A549 treated with DMSO at 1 μM for 4 hours (cell line): Measurements from ENCODE around the gene SAT1. TPM values are rescaled to one million over a fixed set of nuclear protein-coding genes. Genes with fewer than 3 reads are reported as not detected.

ENCODE experiments used
- total RNA-seq: library from RNA; stranded (reverse); fragments of 200-300 nt; extraction: Qiagen RNA extraction; gene quantifications from 5 replicates; pipeline ENCODE4 v1.2.3, GENCODE V29; 2022; ENCODE audit warnings: low read depth

SAT1 gene
- total RNA-seq: 372 to 461 TPM (median 444 TPM) in 5 replicates

DNA sequence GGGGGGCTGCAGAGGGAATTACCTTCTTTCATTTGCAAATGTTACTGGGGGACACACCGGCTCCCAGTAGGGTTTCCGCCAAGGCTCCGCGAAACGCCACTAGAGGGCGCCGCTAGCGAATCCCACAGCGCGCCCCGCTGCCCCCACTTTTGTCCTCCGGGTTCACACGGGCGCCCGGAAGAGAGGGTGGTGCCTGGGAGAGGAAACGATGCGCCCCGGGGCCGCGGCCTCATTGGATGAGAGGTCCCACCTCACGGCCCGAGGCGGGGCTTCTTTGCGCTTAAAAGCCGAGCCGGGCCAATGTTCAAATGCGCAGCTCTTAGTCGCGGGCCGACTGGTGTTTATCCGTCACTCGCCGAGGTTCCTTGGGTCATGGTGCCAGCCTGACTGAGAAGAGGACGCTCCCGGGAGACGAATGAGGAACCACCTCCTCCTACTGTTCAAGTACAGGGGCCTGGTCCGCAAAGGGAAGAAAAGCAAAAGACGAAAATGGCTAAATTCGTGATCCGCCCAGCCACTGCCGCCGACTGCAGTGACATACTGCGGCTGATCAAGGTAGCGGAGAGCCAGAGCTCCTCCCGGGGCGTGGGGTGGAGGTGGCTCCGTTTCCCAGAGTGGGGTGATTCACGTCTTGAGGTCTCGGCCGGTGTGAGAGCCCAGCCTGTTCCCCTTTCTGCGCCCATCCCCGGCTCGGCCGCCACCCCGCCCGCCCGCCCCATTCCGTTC, at the start of gene SAT1:
Gene SAT1, plus strand, starts transcription at position 311 of the 726 bp plus-strand sequence. Its CDS starts 179 bp downstream, at position 490.

GRCh38 chrX:23742697-23743622, 40.0 kb upstream of the SAT1 start, which contains the start of gene ACOT9:
Gene ACOT9, minus strand, starts transcription at chrX:23743276. Its CDS starts 132 bp downstream, at chrX:23743144.

Other genes starting within 250 kb of the SAT1 start
- 246 to 289 TPM (median 271 TPM) in 5 replicates for gene PRDX4, start 115.7 kb upstream of the SAT1 start, total RNA-seq
- gene ACOT9, start 39.9 kb upstream of the SAT1 start, total RNA-seq: 93.6 to 105 TPM (median 101 TPM) in 5 replicates
- 33.3 to 39.8 TPM (median 34.3 TPM) in 5 replicates for gene APOO, start 124.8 kb downstream of the SAT1 start, total RNA-seq
- 0.07 to 0.12 TPM in 2 of 5 replicates, not detected in the others for gene CXorf58, start 124.8 kb downstream of the SAT1 start, total RNA-seq
- 4.9 to 6.3 TPM (median 5.7 TPM) in 5 replicates for gene KLHL15, start 244.0 kb downstream of the SAT1 start, total RNA-seq